Testis (tissue), 3 donors: ENCODE data around the gene BSCL2. TPM values are rescaled to one million over a fixed set of nuclear protein-coding genes. Genes with fewer than 3 reads are reported as not detected.
"Not testable (repeated sequence)": the region's sequence is repeated elsewhere in the genome, so short reads cannot be mapped to it uniquely, and the experiment has no call there.

ENCODE experiments used
- DNase-seq: peaks from one replicate; pipeline ENCODE4 v3.0.0-alpha.2; 2019
- H3K27ac ChIP-seq, 2 donors: fragments of 200-600 bp; sonication (generic); one replicate each; pipeline ENCODE4 v1.5.1; 2019
- H3K27me3 ChIP-seq: fragments of 200-600 bp; sonication (generic); one replicate; pipeline ENCODE4 v1.5.1; 2019
- H3K36me3 ChIP-seq: fragments of 200-600 bp; sonication (generic); one replicate; pipeline ENCODE4 v1.5.1; 2017; ENCODE audit warnings: low read depth; ENCODE audit errors: missing control alignments
- H3K4me1 ChIP-seq: fragments of 200-600 bp; sonication (generic); one replicate; pipeline ENCODE4 v1.5.1; 2019
- H3K4me3 ChIP-seq, 2 donors: fragments of 200-600 bp; sonication (generic); one replicate each; pipeline ENCODE4 v1.5.1; 2017 to 2019
- H3K9me3 ChIP-seq: fragments of 200-600 bp; sonication (generic); one replicate; pipeline ENCODE4 v1.5.1; 2017
- CTCF ChIP-seq, 3 experiments: fragments of 450-650 bp in 2 of 3; fragments of 200-600 bp in 1 of 3; sonication (generic) in 1 of 3; IDR thresholded peaks; one replicate each; pipeline ENCODE4 v1.5.1; 2016 to 2019; ENCODE audit warnings: antibody characterized with exemption in 3 of 3, mild to moderate bottlenecking in 2 of 3, moderate library complexity in 1 of 3
- POLR2A ChIP-seq: fragments of 450-650 bp; IDR thresholded peaks from one replicate; pipeline ENCODE4 v1.6.1; 2017; ENCODE audit warnings: antibody characterized with exemption, mild to moderate bottlenecking, moderate library complexity
- WGBS, 2 donors: methylation state at CpG; one replicate each; pipeline ENCODE4 v1.1.5; 2018; 5-methylcytosine and 5-hydroxymethylcytosine counted together
- intact Hi-C: fragments of 100-400 bp; cut with DNase I; formaldehyde crosslinking; loops from one replicate; pipeline ENCODE4 v1.15.1; 2023; ENCODE audit warnings: low total_unique reads
- polyA plus RNA-seq: library from polyadenylated mRNA; stranded (reverse); fragments of 350-450 nt; fragmentation: Illumina TruSeq; extraction: RNeasy Lipid Tissue Mini Kit (QIAGEN cat#74804); gene quantifications from one replicate; pipeline ENCODE4 v1.2.3, GENCODE V29; 2014; ENCODE audit warnings: low read depth, low replicate concordance; ENCODE audit not compliant: insufficient read depth
- total RNA-seq, 2 donors: library from RNA; depleted of rRNA; stranded (reverse); fragments of >200 nt; gene quantifications; one replicate each; pipeline ENCODE4 v1.2.3, GENCODE V29; 2016

BSCL2 gene
- total and polyA plus RNA-seq, 3 donors from 2014 or later = 292 to 525 (median 519) TPM

GRCh38 chr11:62752177-62752785, 45.1 kb upstream of the BSCL2 start:
- H3K9me3 ChIP-seq = no peaks in the 10 kb centered on the region
- WGBS, 2 donors = 96 to 97% methylated on average over 13 to 14 of the region's 14 CpGs
- H3K4me3 ChIP-seq = no peak overlapping the region
- H3K27ac ChIP-seq = no peak overlapping the region
- H3K4me1 ChIP-seq = peaks cover 7% of the 10 kb centered on the region
- no peaks in the 10 kb centered on the region for H3K27me3 ChIP-seq
- intact Hi-C loops = no loop called here
- DNase-seq = no peak
- no peaks in the 10 kb centered on the region for H3K36me3 ChIP-seq
- TF ChIP-seq CTCF (IDR thresholded peaks at IDR 0.05) (no peak), POLR2A (no peak)

GRCh38 chr11:62749931-62750330, 42.7 kb upstream of the BSCL2 start:
- H3K4me1 ChIP-seq, H3K36me3 ChIP-seq, H3K27ac ChIP-seq, DNase-seq, H3K4me3 ChIP-seq, H3K9me3 ChIP-seq, H3K27me3 ChIP-seq, intact Hi-C loops: not testable (repeated sequence)
- WGBS, 2 donors = 94% methylated on average over 5 of the region's 5 CpGs

- intact Hi-C loops = no loop called here
- Histone ChIP-seq H3K4me3 (no peak overlapping the region), H3K27me3 (no peaks in the 10 kb centered on the region), H3K27ac (no peak overlapping the region), H3K9me3 (no peaks in the 10 kb centered on the region), H3K36me3 (no peaks in the 10 kb centered on the region), H3K4me1 (no peaks in the 10 kb centered on the region)
- TF ChIP-seq CTCF (IDR thresholded peaks at IDR 0.05) = no peak
- no peak for TF ChIP-seq POLR2A
- WGBS, 2 donors = 61 to 74% methylated on average over 9 of the region's 9 CpGs
- DNase-seq = no peak
These were observed 40.4 kb upstream of the BSCL2 start for GRCh38 chr11:62747475-62748160.

GRCh38 chr11:62737196-62737595, 30.0 kb upstream of the BSCL2 start:
- Histone ChIP-seq H3K9me3 (no peaks in the 10 kb centered on the region), H3K27ac (no peak overlapping the region), H3K4me3 (no peak overlapping the region), H3K27me3 (no peaks in the 10 kb centered on the region), H3K36me3 (no peaks in the 10 kb centered on the region), H3K4me1 (no peaks in the 10 kb centered on the region)
- no peak for DNase-seq
- no peak for TF ChIP-seq CTCF (IDR thresholded peaks at IDR 0.05)
- no peak for TF ChIP-seq POLR2A
- intact Hi-C loops = no loop called here

- DNase-seq = no peak
- no peaks in the 10 kb centered on the region for H3K9me3 ChIP-seq
- 66 to 75% methylated on average over 2 of the region's 2 CpGs for WGBS, 2 donors
- H3K4me3 ChIP-seq = no peak overlapping the region
- no peak overlapping the region for H3K27ac ChIP-seq
- no peaks in the 10 kb centered on the region for H3K27me3 ChIP-seq
- intact Hi-C loops = no loop called here
- TF ChIP-seq POLR2A = no peak
- TF ChIP-seq CTCF (IDR thresholded peaks at IDR 0.05) = no peak
- peaks cover 14% of the 10 kb centered on the region for H3K4me1 ChIP-seq
- no peaks in the 10 kb centered on the region for H3K36me3 ChIP-seq
These were observed 25.6 kb upstream of the BSCL2 start for GRCh38 chr11:62732830-62733229.

GRCh38 chr11:62730076-62730475, 22.9 kb upstream of the BSCL2 start:
- H3K27ac ChIP-seq, H3K9me3 ChIP-seq, H3K36me3 ChIP-seq, H3K4me3 ChIP-seq, intact Hi-C loops, DNase-seq, H3K27me3 ChIP-seq: not testable (repeated sequence)
- WGBS, 2 donors = 71 to 82% methylated on average over 14 of the region's 14 CpGs
- peaks cover 20% of the 10 kb centered on the region for H3K4me1 ChIP-seq
